Gastrocnemius medialis (tissue), 4 donors: ENCODE results near the gene RAD50. TPM values are rescaled to one million over a fixed set of nuclear protein-coding genes. Genes with fewer than 3 reads are reported as not detected.
"Not testable (repeated sequence)": the region's sequence is repeated elsewhere in the genome, so short reads cannot be mapped to it uniquely, and the experiment has no call there.

ENCODE experiments used
- ATAC-seq, 2 donors: fragments of 150-250 bp; one replicate each; pipeline ENCODE4 v1.9.1; 2016
- DNase-seq, 2 donors: peaks; one replicate each; pipeline ENCODE4 v3.0.0-alpha.2; 2019
- H3K27ac ChIP-seq, 4 donors: fragments of 200-600 bp; sonication (generic); 1 replicate in 1 of 4; 2 replicates in 3 of 4; pipeline ENCODE4 v1.5.1; 2016 to 2018; ENCODE audit warnings: mild to moderate bottlenecking in 2 of 4, moderate library complexity in 1 of 4
- H3K27me3 ChIP-seq, 3 donors: fragments of 200-600 bp; sonication (generic) in 2 of 3; 1 replicate in 1 of 3; 2 replicates in 2 of 3; pipeline versions ENCODE4 v1.5.1 to v1.6.0; 2016 to 2019; ENCODE audit warnings: mild to moderate bottlenecking in 1 of 3, moderate library complexity in 1 of 3
- H3K36me3 ChIP-seq, 2 donors: fragments of 200-600 bp; sonication (generic) in 1 of 2; one replicate each; pipeline ENCODE4 v1.5.1; 2017 to 2018
- H3K4me1 ChIP-seq, 2 donors: fragments of 200-600 bp; sonication (generic) in 1 of 2; one replicate each; pipeline ENCODE4 v1.5.1; 2016 to 2017; ENCODE audit warnings: mild to moderate bottlenecking in 2 of 2
- H3K4me3 ChIP-seq, 4 donors: fragments of 200-600 bp; sonication (generic) in 3 of 4; 1 replicate in 1 of 4; 2 replicates in 3 of 4; pipeline ENCODE4 v1.5.1; 2016 to 2019; ENCODE audit warnings: mild to moderate bottlenecking in 2 of 4
- H3K9me3 ChIP-seq, 3 donors: fragments of 200-600 bp; sonication (generic) in 2 of 3; 1 replicate in 1 of 3; 2 replicates in 2 of 3; pipeline ENCODE4 v1.5.1; 2016 to 2019
- POLR2A ChIP-seq, 2 donors: fragments of 450-650 bp; IDR thresholded peaks; one replicate each; pipeline ENCODE4 v1.6.1; 2017; ENCODE audit warnings: antibody characterized with exemption in 2 of 2, mild to moderate bottlenecking in 2 of 2, moderate library complexity in 2 of 2
- in situ Hi-C, 4 donors: fragments of 200-750 bp; cut with MboI; loops; one replicate each; pipeline versions ENCODE4 v1.15.0 to v1.8.0; 2017; ENCODE audit warnings: low sequenced_read_pairs in 4 of 4
- intact Hi-C: fragments of 100-400 bp; cut with DNase I; formaldehyde crosslinking; loops from one replicate; pipeline ENCODE4 v1.15.1; 2023; ENCODE audit warnings: low total_unique reads
- total RNA-seq, 4 donors: library from RNA; depleted of rRNA; stranded (reverse); fragments of >200 nt; gene quantifications; one replicate each; pipeline versions ENCODE4 v1.1.0 to v1.2.3, GENCODE V29; 2016
- TF ChIP-seq, protein P1 (sequence below), 5 experiments: fragments of 450-650 bp in 3 of 5; fragments of 200-600 bp in 2 of 5; sonication (generic) in 2 of 5; IDR thresholded peaks in 4 of 5; conservative IDR thresholded peaks in 1 of 5; 1 replicate in 4 of 5; 2 replicates in 1 of 5; pipeline ENCODE4 v1.5.1; 2016 to 2019; ENCODE audit warnings: antibody characterized with exemption in 5 of 5, mild to moderate bottlenecking in 3 of 5, moderate library complexity in 3 of 5

RAD50 gene
- total RNA-seq, 4 donors from 2014 or later = 18.9 to 29.1 (median 22.0) TPM

GRCh38 chr5:132566657-132567056 lies 9.9 kb downstream of the RAD50 start:
- ATAC-seq = no peak
- in situ Hi-C loops = no loop called here
- H3K4me1 ChIP-seq = no peaks in the 10 kb centered on the region

GRCh38 chr5:132576123-132576522 lies 19.3 kb downstream of the RAD50 start:
- intact Hi-C loops (no loop called here), in situ Hi-C loops (no loop called here)
- ATAC-seq (no peak), DNase-seq (no peak)
- no peaks in the 10 kb centered on the region for H3K4me1 ChIP-seq
- TF ChIP-seq, protein P1, sequence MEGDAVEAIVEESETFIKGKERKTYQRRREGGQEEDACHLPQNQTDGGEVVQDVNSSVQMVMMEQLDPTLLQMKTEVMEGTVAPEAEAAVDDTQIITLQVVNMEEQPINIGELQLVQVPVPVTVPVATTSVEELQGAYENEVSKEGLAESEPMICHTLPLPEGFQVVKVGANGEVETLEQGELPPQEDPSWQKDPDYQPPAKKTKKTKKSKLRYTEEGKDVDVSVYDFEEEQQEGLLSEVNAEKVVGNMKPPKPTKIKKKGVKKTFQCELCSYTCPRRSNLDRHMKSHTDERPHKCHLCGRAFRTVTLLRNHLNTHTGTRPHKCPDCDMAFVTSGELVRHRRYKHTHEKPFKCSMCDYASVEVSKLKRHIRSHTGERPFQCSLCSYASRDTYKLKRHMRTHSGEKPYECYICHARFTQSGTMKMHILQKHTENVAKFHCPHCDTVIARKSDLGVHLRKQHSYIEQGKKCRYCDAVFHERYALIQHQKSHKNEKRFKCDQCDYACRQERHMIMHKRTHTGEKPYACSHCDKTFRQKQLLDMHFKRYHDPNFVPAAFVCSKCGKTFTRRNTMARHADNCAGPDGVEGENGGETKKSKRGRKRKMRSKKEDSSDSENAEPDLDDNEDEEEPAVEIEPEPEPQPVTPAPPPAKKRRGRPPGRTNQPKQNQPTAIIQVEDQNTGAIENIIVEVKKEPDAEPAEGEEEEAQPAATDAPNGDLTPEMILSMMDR (IDR thresholded peaks at IDR 0.05 in 4 of 5, conservative IDR thresholded peaks at IDR 0.05 in 1 of 5) = no peak
- no peak for TF ChIP-seq POLR2A (IDR thresholded peaks at IDR 0.05)
- no peaks in the 10 kb centered on the region for H3K9me3 ChIP-seq
- no peak overlapping the region for H3K27ac ChIP-seq
- no peaks in the 10 kb centered on the region for H3K27me3 ChIP-seq
- H3K36me3 ChIP-seq = peaks cover 0 to 47% of the 10 kb centered on the region in 2 donors
- no peak overlapping the region for H3K4me3 ChIP-seq

More at GRCh38 chr5:132566657-132567056, 9.9 kb downstream of the RAD50 start:
- no peak for TF ChIP-seq POLR2A (IDR thresholded peaks at IDR 0.05)
- TF ChIP-seq, protein P1 (IDR thresholded peaks at IDR 0.05 in 4 of 5, conservative IDR thresholded peaks at IDR 0.05 in 1 of 5) = no peak
- DNase-seq = no peak
- H3K9me3 ChIP-seq = no peaks in the 10 kb centered on the region
- no peak overlapping the region for H3K4me3 ChIP-seq
- H3K36me3 ChIP-seq = peaks cover 0 to 30% of the 10 kb centered on the region in 2 donors
- intact Hi-C loops = no loop called here
- no peak overlapping the region for H3K27ac ChIP-seq
- no peaks in the 10 kb centered on the region for H3K27me3 ChIP-seq

- H3K4me1 ChIP-seq, in situ Hi-C loops, H3K4me3 ChIP-seq, H3K27me3 ChIP-seq, ATAC-seq, intact Hi-C loops, H3K27ac ChIP-seq, DNase-seq, H3K9me3 ChIP-seq: not testable (repeated sequence)
- peaks cover 3 to 29% of the 10 kb centered on the region in 2 donors for H3K36me3 ChIP-seq
Observed at GRCh38 chr5:132584560-132584959, 27.8 kb downstream of the RAD50 start.

DNA sequence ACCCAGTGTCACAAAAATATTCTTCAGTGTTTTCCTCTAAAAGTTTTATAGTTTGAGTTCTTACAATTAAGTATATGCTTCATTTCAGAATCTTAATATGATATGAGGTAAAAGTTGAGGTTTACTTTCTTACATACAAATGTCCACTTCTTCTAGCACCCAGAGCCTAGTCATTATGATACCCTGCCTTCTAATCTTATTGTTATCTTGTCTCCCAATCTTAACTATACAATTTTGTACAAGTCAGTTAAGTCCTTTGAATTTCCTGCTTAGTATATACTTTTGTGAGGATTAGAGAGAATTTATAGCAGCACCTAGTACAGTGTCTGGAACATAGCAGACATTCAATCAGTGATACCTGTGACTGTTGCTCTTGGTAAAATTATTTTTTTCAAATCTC lies 29.3 kb downstream of the RAD50 start:
- TF ChIP-seq, protein P1 (IDR thresholded peaks at IDR 0.05 in 4 of 5, conservative IDR thresholded peaks at IDR 0.05 in 1 of 5) = no peak
- no peak for TF ChIP-seq POLR2A (IDR thresholded peaks at IDR 0.05)
- in situ Hi-C loops = no loop called here
- intact Hi-C loops = no loop called here

DNA sequence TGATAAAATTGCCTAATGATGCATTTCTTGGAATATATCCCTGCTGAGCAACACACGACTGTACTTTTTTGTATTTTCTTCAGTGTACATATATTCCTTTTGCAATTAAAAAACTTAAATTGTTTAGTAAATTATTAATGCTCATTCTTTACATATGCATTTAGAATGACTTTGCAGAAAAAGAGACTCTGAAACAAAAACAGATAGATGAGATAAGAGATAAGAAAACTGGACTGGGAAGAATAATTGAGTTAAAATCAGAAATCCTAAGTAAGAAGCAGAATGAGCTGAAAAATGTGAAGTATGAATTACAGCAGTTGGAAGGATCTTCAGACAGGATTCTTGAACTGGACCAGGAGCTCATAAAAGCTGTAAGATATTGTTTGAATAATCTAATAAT lies 32.7 kb downstream of the RAD50 start:
- no peaks in the 10 kb centered on the region for H3K27me3 ChIP-seq
- TF ChIP-seq, protein P1 (IDR thresholded peaks at IDR 0.05 in 4 of 5, conservative IDR thresholded peaks at IDR 0.05 in 1 of 5) = no peak
- TF ChIP-seq POLR2A (IDR thresholded peaks at IDR 0.05) = no peak
- no peak overlapping the region for H3K27ac ChIP-seq
- no peak for DNase-seq
- H3K36me3 ChIP-seq = peaks cover 3 to 44% of the 10 kb centered on the region in 2 donors
- in situ Hi-C loops (no loop called here), intact Hi-C loops (no loop called here)
- no peaks in the 10 kb centered on the region for H3K9me3 ChIP-seq
- H3K4me1 ChIP-seq = no peaks in the 10 kb centered on the region
- no peak overlapping the region for H3K4me3 ChIP-seq
- ATAC-seq = no peak

More for the DNA sequence above, 29.3 kb downstream of the RAD50 start:
- no peak overlapping the region for H3K4me3 ChIP-seq
- H3K36me3 ChIP-seq = peaks cover 3 to 31% of the 10 kb centered on the region in 2 donors
- ATAC-seq (no peak), DNase-seq (no peak)
- no peaks in the 10 kb centered on the region for H3K4me1 ChIP-seq
- no peaks in the 10 kb centered on the region for H3K27me3 ChIP-seq
- H3K27ac ChIP-seq = no peak overlapping the region
- H3K9me3 ChIP-seq = no peaks in the 10 kb centered on the region
